Stimulated activated CD4-positive, alpha-beta T cell treated with anti-CD3 and anti-CD28 coated beads, Interleukin-2, amount 100 ng/mL, for 4 hours (primary cell): Measurements from ENCODE around the gene DGKQ.

Experiments used
- DNase-seq: peaks from one replicate; pipeline ENCODE4 v3.0.0-alpha.2; 2020; ENCODE audit warnings: low read depth

DGKQ gene, protein sequence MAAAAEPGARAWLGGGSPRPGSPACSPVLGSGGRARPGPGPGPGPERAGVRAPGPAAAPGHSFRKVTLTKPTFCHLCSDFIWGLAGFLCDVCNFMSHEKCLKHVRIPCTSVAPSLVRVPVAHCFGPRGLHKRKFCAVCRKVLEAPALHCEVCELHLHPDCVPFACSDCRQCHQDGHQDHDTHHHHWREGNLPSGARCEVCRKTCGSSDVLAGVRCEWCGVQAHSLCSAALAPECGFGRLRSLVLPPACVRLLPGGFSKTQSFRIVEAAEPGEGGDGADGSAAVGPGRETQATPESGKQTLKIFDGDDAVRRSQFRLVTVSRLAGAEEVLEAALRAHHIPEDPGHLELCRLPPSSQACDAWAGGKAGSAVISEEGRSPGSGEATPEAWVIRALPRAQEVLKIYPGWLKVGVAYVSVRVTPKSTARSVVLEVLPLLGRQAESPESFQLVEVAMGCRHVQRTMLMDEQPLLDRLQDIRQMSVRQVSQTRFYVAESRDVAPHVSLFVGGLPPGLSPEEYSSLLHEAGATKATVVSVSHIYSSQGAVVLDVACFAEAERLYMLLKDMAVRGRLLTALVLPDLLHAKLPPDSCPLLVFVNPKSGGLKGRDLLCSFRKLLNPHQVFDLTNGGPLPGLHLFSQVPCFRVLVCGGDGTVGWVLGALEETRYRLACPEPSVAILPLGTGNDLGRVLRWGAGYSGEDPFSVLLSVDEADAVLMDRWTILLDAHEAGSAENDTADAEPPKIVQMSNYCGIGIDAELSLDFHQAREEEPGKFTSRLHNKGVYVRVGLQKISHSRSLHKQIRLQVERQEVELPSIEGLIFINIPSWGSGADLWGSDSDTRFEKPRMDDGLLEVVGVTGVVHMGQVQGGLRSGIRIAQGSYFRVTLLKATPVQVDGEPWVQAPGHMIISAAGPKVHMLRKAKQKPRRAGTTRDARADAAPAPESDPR

DNA sequence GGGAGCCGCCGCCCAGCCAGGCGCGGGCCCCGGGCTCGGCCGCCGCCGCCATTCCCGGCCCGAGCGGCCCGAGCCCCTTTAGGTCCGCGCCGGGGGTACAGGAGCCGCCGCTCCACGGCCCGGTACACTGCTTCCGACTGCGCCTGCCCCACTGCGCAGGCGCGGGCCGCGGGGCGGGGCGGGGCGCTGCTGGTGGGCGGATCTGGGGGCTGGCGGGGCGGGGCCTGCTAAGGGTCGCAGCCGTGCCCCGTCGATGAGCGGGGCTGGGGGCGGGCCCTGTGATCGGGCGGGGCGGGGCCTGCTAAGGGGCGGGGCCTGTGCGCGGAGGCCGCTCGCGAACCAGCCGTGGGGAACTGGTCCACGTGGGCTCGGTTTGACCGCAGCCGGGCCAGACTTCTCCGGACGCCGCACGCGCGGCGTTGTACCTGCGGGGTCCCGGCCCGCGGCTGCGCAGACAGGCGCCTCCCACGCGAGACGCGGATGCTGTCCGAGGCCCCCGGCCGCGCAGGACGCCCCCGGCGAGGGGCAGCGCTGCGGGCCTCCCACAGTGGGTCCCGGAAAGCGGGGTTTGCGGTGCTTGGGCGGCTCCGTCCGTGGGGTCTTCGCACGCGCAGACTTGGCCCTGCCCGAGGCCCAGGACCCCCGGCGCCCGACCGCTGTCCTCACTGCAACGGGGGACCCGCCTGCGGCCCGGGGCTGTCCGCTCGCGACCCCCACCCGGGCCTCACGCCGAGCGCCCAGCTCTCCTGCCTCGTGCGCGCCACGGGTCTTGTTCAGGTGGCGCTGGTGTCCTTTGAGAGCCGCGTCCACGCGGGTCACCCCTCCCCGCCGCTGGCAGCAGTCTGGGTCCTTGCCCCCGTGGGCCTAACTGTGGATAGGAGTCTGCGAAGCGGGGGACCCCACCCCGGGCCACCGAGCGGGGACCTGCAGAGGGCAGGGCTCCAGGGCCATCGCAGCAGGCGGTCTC is at the start of gene DGKQ:
Gene DGKQ (minus strand): TSS at position 139 of the 967 bp plus-strand sequence. CDS start 87 bp downstream, at position 52.
- DNase-seq, result peak; percentile 82

DNA sequence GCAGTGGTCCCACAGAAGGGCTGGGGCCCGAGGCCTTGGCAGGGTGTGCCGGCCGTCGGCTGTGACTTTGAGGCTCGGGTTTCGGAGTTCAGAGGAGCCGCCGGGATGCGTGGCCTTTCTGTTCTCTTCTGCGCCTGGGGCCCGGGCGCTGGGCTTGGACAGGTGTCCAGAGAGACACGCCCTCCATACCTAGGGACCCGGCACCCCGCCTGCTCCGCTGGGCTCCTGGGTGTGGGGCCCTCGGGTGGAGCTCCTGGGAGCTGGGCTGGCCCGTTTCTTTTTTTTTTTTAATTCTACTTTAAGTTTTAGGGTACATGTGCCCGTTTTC is 49.3 kb upstream of the DGKQ start:
- no peak for DNase-seq

DNA sequence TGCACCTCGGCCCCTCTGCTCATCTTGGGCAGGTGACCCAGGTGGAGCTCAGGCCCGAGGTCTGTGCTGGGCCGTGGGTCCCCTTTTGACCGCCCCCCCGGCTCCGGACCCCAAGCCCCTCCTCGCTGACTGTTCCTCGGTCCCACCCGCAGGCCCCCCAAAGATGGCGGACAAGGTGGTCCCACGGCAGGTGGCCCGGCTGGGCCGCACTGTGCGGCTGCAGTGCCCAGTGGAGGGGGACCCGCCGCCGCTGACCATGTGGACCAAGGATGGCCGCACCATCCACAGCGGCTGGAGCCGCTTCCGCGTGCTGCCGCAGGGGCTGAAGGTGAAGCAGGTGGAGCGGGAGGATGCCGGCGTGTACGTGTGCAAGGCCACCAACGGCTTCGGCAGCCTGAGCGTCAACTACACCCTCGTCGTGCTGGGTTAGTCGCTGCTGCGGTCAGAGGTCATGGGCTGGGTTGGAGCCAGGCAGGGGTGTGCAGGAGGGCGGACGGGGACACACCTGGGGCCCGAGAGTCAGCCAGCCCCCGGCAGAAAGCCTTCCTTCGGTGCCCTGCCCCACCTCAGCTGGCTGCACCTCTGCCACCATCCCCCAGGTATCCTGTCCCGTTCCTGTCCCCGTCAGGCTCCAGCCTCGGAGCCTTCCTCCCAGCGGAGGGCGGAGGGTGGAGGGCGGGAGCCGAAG is 48.8 kb upstream of the DGKQ start:
- no peak for DNase-seq

DNA sequence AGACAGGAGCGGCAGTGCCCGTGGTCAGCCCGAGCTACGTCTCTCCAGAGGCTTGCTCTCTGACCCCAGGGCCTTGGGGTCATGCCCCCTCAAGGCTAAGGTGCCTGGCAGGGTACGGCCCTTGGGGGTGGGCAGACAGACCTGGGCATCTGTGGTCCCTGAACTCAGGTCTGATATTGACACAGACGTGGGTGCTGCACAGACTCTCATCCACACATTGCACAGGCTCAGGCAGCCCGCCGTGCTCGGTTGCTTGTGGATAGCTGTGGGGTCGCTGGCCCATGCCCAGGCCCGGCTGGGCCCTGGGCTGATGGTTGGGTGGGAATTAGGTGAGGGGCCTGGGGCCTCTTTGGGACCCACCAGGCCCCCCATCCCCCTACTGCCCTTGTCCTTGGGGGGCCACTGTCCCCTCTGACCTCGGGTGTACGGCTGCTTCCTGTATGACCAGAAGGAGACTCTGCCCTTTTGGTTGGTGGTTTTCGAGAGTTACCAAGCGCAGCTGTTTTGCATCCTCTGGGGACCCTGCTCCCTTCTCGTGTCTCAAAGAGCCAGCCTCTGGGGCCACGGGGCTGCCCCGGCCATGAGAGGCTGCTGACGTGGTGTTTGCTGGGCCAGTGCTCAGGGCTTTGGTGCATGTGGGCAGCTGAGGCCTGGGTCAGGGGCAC is 48.1 kb upstream of the DGKQ start:
- no peak for DNase-seq

DNA sequence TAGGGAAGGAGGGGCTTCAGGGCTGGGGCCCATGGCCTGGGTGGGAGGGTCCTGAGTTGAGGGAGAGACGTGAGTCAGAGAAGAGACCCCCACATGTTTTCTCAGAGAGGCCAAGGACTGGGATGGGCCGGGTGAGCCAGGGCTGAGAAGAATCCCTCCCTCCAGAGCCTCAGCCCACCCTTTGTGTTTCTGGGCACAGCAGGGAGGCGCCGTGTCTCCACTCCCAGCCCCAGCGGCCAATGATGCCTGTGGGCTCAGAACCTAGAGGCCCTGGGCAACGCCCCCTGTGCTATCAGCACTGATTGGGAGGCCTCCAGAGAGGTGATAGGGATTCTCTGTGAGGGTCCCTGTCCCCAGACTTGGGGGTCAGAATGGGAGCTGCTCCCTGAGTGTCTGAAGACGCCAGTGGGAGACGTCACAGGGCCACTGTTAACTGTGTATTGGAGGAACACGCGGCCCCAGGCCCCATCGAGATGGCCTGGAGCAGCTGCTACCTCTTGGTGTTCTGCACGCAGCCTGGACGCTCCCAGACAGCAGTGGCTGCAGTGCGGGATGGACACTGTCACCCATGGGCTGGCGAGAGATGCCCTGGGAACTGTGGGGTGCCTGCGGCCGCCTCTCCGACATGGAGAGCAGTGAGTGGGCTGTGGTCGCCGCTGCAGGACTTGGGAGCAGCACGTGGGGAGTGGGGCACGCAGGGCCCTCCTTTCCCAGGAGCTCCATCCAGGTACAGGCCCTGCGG is 46.5 kb upstream of the DGKQ start:
- no peak for DNase-seq

DNA sequence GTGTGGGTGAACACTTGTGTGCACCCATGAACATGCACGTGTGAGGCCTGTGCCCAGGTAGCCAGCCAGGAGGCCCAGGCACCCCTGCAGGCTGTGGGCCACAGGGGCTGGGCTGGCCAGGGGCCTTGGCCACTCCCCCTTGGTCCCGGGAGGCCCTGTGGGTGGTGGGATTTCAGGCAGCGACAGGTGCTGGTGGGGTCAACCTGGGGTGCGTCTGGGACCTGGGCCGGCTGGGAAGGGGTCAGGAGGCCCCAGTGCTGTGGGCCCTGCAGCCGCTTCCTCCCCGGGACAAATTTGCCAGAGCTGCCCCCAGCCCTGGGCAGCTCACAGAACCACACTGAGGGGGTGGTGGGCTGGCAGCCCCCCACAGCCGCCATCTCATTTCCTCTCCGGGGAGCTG is 46.0 kb upstream of the DGKQ start:
- no peak for DNase-seq

DNA sequence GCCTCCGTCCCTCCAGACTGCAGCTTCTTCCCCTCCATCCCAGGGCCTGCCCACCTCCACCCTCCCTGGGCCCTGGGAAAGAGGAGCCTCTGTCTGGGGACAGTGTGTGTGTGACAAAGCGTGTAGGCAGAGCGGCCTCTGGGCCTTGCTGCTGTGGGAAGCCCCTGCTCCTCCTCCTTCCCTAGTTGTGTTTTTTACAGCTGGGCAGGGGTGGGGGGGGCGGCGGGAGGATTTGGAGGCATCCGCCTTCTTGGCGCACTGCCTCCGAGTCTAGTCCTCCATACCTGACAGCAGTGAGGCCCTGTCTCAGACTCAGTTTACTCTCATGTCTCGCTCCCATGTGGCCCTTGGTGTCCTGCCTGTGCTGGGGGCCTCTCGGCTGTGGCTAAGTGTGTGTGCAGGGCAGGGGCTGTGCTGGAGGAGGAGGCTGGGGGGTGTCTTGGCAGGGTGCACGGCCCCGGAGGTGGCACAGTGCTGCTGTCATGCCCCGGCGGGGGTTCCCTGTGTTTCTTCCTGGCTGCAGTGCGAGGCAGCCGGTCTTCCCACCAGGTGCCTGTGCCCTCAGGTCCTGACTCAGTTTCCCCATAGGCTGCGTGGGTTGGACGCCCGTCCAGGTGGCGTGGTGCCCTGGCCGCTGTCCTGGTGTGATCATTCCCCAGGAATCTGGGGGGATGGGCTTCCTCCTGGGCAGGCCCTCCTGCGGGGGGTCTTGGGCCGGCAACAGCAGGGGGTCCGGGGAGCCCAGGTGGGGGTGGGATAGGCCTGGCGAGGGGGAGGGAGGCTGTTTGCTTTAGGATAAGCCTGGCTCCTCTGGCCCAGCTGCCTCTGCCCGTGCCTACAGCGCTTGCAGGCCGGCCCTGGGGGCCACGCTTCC is 45.0 kb upstream of the DGKQ start:
- DNase-seq, result no peak

DNA sequence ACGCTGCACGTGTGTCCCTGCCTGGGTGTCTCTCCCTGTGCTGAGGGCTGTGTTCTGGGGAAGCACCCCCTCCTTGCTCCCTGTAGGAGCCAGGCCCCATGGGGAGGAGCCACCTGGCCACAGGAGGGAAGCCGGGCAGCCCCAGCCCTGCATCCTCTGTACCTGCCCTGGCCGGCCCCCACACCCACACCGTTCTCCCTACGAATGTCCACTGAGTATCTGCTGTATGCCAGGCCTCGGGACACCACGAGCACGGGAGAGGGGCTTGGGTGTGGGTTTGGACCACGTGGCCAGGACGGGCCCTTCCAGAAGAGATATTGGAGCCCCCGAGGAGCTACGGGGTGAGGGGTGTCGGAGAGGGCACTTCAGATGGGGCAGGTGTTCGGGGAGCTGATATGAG is 44.3 kb upstream of the DGKQ start:
- no peak for DNase-seq

DNA sequence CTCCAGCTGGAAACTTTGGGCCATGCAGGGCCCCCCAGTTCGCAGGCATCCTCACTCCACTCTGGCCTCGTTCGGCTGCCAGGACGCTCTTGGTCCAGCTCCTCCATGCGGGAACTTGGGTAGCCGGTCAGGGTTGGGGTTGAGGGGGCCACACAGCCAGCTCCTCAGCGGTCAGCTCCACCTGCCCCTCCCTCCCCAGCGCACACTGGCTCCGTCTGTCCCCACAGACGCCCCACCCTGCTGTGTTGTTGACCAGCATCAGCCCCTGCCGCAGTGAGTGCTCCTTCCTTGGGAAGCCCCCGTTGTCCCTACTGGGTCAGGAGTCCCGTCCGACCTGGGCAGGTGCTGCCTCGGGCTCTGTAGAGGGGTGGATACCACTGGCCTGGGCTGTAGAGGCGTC is 43.8 kb upstream of the DGKQ start:
- no peak for DNase-seq

DNA sequence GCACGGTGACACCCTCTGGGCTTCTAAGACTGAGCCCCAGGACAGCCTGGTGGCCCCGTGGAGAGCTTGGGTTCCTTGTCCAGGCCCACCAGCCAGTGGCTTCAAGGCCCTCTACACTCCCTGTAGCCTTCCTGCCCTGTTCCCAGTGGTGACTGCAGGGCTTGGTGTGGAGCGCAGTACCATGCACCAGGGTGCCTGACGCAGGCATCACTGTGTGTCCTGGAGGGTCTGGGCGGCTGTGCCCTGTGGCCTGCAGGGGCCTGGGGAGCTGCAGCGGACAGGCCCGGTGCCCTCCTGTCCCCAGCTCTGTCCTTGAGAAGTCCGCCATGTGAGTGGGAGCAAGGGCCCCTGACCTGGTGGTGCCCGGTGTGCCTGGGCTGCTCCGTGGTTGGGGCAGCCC is 42.4 kb upstream of the DGKQ start:
- DNase-seq, result no peak

DNA sequence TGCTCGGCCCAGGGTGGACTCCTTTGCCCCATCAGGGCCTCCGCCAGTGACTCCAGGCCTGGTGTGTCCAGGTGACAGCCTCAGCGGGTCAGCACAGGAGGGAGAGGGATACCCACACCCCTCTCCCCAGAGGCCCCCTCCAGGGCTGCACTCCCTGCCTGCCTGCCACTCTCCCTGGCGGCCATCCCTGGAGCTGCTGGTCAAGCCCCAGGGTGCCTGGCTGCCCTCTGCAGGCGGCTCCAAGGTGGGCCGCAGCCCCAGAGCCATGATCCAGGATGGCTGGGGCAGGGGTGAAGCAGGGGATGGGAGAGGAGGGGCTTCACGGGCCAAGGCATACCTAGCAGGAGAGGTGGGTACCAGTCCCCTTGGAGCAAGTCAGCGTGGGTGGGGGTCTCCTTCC is 41.8 kb upstream of the DGKQ start:
- DNase-seq, result no peak

DNA sequence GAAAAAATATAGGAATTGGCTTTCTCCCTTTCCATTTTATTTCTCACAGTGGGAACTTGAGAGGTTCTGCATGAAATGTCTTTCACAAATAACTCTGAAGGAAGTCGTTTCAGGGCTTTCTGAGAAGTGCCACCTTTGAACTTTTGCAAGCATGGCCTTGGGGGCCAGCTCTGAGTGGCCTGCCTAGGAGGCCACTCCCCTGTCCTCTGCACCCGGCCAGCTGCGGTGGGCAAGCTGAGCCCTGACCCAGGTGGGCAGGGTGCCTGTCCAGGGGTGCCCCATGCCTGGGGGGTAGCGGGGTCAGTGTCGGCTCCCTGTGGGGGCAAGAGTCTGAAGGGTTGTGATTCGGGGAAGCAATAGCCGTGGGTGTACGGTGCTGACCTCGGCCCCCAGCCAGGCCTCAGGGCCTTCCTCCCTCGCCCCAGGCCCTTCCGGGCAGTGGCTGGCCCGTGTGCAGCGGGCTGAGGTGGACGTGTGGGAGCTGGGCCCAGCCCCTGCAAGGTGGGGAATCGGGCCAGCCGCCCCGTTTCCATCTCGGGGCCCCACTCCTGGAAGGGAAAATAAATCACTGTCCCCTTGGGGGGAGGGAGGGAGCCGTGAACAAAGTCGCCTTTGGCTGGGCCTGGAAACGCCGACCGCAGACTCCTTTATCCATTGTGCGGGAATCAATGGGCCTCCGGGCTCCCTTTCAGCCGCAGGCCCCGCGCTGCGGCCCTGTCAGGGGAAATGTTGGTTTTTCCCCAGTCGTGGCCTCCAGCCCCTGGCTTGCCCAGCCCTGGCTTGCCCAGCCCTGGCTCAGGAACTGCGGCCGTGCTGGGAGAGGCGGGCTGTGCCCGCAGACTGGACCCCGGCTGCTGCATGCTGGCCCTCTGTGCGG is 41.2 kb upstream of the DGKQ start:
- no peak for DNase-seq

DNA sequence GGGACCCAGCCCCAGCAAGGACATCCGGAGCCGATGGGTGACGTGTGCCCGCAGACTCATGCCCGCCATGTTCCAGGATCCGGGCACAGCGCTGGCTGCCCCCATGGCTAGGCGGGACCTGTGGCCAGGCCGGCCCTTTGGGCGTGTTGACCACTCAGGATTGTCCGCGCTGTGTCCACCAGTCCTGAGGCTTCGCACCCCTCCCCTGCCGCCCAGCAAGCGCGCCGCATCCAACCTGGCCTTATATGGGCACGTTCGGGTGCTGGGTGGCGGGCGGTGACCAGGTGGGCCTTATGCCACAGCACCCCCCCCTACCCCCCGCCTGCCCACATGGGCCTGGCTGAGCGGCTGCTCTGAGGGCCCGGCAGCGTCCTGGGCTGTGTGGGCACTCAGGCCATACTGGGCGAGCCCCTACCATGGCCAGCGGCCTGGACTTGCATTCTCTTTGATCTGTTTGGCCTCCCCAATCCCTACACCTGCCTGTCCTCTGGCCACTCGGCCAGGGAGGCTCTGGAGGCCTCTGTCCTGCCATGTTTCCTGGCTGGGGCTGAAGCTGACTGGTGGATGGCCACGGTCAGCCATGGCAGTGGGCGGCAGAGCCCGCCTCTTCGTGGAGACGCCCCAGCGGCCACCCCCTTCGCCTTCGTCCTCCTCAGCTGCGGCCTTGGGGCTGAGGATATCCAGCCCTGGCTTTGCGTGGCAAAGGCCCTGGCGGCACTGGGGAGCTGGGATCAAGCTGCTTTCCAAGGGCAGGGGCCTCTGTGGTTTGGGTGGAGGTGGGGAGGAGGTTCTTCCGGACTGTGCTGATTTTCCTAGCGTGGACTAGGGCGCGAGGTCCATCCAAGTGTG is 40.1 kb upstream of the DGKQ start:
- no peak for DNase-seq

DNA sequence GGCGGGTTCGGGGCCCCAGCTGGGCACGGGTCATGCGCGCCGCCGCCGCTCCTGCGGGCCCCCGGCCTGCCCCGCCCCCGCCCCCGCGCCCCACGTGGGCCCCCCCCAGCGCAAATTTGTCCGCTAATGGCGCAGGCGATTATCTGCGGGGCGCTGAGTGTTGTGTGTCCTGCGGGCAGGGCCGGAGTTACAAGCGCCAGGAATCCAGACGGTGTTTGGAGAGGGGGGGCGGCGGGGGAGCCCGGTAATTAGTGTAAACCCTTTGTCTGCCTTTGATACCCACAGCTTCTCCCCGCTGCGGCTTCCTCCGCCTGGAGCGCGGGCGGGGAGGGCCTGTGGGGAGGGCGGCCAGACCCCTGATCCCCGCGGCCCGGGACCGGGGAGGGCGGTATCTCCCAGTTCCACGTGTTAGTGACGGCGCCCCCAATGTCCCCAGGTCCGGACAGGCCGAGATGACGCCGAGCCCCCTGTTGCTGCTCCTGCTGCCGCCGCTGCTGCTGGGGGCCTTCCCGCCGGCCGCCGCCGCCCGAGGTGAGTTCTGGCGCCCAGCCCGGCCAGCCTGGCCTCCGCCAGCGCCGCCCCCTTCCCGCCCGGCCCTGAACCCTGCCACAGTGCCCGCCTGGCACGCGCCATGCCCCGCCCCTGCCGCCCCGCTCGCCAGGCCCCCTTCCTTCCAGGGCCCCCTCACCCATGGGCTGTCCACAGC is 38.8 kb upstream of the DGKQ start:
- peak; percentile 14 for DNase-seq

DNA sequence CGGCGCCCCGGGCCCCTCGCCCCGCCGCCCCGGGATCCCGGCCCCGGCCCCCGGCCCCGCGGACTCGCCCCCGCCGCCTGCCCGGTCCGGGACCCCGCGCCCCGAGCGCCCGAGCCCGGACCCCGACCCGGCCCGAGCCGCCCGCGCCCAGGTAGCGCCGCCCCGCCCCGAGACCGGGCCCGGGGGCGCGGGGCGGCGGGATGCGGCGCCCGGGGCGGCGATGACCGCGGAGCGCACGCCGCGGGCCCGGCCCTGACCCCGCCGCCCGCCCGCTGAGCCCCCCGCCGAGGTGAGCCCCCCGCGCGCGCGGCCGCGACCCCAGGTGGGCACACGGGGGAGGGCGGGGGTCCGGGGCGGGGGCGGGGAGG is 38.3 kb upstream of the DGKQ start:
- DNase-seq, result no peak

DNA sequence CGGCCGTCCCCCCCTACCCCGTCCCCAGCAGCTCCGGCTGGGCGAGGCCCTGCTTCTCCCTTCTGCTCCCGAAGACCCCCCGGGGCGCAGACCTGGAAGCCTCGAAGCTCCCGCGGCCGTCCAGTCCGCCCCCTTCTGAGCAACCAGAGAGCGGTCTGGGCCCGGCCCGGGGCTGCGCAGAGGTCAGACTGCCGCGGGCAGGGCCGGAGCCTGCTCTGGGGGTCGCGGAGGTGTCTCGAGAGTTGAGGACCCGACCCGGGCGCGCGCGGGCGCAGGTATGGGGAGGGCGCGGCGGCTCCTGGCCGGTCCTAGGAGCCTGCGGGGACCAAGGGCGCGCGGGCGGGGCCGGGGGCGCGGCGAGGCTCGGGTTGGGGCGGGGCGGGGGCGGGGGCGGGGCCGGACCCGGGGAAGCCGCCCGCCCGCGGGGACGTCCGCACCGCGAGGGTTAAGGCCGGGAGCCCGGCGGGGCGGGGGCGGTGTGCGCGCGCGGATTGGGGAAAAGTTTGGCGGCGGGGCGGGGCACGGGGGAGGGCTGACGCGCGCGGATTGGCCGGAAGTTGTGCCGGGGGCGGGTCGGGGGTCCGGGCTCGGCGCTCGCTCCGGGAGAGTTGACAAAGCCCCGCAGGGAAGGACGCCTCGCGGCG is 37.8 kb upstream of the DGKQ start, which contains the start of gene FGFRL1:
Gene FGFRL1 (plus strand): TSS at position 605 of the 644 bp plus-strand sequence. CDS start 860 bp downstream, outside the sequence.
- peak; percentile 88 for DNase-seq
